Spleen (tissue), 11 donors: ENCODE data around the gene APC. TPM values are rescaled to one million over a fixed set of nuclear protein-coding genes. Genes with fewer than 3 reads are reported as not detected.

Experiments
- DNase-seq: peaks from one replicate; pipeline ENCODE4 v3.0.0-alpha.2; 2020
- H3K27ac ChIP-seq, 8 donors: fragments of 200-600 bp; sonication (generic) in 7 of 8; 1 replicate in 4 of 8; 2 replicates in 4 of 8; pipeline versions ENCODE4 v1.5.0 to v1.8.0; 2016 to 2021; ENCODE audit warnings: inconsistent platforms in 4 of 8, mild to moderate bottlenecking in 4 of 8, moderate library complexity in 1 of 8
- H3K27me3 ChIP-seq, 7 donors: fragments of 200-600 bp; sonication (generic) in 6 of 7; replicated peaks in 1 of 7; 1 replicate in 4 of 7; 2 replicates in 3 of 7; pipeline versions ENCODE4 v1.5.0 to v1.8.0; 2016 to 2021; ENCODE audit warnings: inconsistent platforms in 3 of 7, mild to moderate bottlenecking in 1 of 7
- H3K36me3 ChIP-seq, 6 donors: fragments of 200-600 bp; sonication (generic) in 5 of 6; 1 replicate in 4 of 6; 2 replicates in 2 of 6; pipeline versions ENCODE4 v1.5.0 to v1.8.0; 2016 to 2021; ENCODE audit warnings: inconsistent platforms in 2 of 6
- H3K4me1 ChIP-seq, 6 donors: fragments of 200-600 bp; sonication (generic) in 5 of 6; 1 replicate in 3 of 6; 2 replicates in 3 of 6; pipeline versions ENCODE4 v1.5.0 to v1.8.0; 2016 to 2021; ENCODE audit warnings: inconsistent platforms in 3 of 6
- H3K4me3 ChIP-seq, 8 donors: fragments of 200-600 bp; sonication (generic) in 7 of 8; 1 replicate in 4 of 8; 2 replicates in 4 of 8; pipeline versions ENCODE4 v1.5.0 to v1.8.0; 2016 to 2021; ENCODE audit warnings: inconsistent platforms in 4 of 8, mild to moderate bottlenecking in 4 of 8, moderate library complexity in 2 of 8
- H3K9me3 ChIP-seq, 8 donors: fragments of 200-600 bp; sonication (generic) in 7 of 8; 1 replicate in 4 of 8; 2 replicates in 4 of 8; pipeline versions ENCODE4 v1.5.0 to v1.8.0; 2016 to 2021; ENCODE audit warnings: inconsistent platforms in 4 of 8
- POLR2A ChIP-seq, 3 donors: fragments of 450-650 bp; IDR thresholded peaks; one replicate each; pipeline ENCODE4 v1.5.1; 2017; ENCODE audit warnings: antibody characterized with exemption in 3 of 3, mild to moderate bottlenecking in 1 of 3
- POLR2AphosphoS5 ChIP-seq, 3 donors: sonication (generic); formaldehyde crosslinking; IDR thresholded peaks; one replicate each; pipeline ENCODE4 v1.5.1; 2017; ENCODE audit warnings: antibody characterized with exemption in 3 of 3
- WGBS, 5 donors: extraction: QIAGEN DNeasy Blood & Tissue Kit in 3 of 5; methylation state at CpG; one replicate each; pipeline versions ENCODE4 v1.1.5 to v1.1.7; 2013 to 2018; 5-methylcytosine and 5-hydroxymethylcytosine counted together
- intact Hi-C: fragments of 100-400 bp; cut with DNase I; formaldehyde crosslinking; loops from one replicate; pipeline ENCODE4 v1.15.0; 2023; ENCODE audit warnings: low total_unique reads
- polyA plus RNA-seq, 3 donors: library from polyadenylated mRNA; stranded (reverse); fragments of 200-250 nt; gene quantifications; one replicate each; pipeline ENCODE4 v1.2.1, GENCODE V29; 2013
- total RNA-seq, 7 donors: library from RNA; depleted of rRNA in 3 of 7; stranded (reverse); fragments of >200 nt in 3 of 7; fragmentation: NEBNext Ultra II Directional in 4 of 7; extraction: Animal tissue kit (Norgen Biotek cat#: 25700) in 4 of 7; gene quantifications; one replicate each; pipeline versions ENCODE4 v1.1.0 to v1.2.1, GENCODE V29; 2016 to 2021
- TF ChIP-seq, protein P1 (sequence below), 11 experiments: fragments of 200-600 bp in 7 of 11; fragments of 450-650 bp in 4 of 11; sonication (generic) in 4 of 11; IDR thresholded peaks in 8 of 11; conservative IDR thresholded peaks in 3 of 11; 1 replicate in 7 of 11; 2 replicates in 4 of 11; pipeline versions ENCODE4 v1.4.0 to v1.8.0; 2016 to 2021; ENCODE audit warnings: antibody characterized with exemption in 11 of 11, inconsistent platforms in 4 of 11, mild to moderate bottlenecking in 1 of 11
- donor health status: healthy with polysubstance abuse.
- donor health status: DM: no; HTN: no; CAD: no; lungs with moderate emphysema.
- donor health status: DM: no; HTN: no; CAD: no.
- donor health status: Bipolar disorder and iron deficiency.
- donor health status: healthy.
- donor health status: DM: no; HTN: no; CAD: no.
- donor health status: DM: yes; HTN: yes; CAD: no.

Gene APC
- total and polyA plus RNA-seq, 10 donors, result 2.1 to 83.0 (median 52.5) TPM

DNA sequence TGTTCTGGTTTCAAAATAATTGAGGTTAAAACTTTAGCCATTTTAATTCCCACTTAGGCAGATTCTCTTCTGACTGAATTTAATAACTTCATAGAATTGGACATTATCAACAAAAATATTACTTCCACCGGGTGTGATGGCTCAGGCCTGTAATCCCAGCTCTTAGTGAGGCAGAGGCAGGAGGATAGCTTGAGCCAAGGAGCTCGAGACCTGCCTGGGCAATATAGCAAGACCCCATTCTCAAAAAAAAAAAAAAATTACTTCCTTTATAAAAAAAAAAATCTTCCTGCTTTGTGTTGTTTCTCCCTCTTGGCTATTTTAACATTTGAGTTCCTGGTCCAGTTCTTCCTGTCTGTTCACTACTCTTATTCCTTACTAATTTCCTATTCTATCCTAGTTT, 18.0 kb downstream of the APC start:
- no peak for TF ChIP-seq POLR2A (IDR thresholded peaks at IDR 0.05)
- no peak for TF ChIP-seq POLR2AphosphoS5 (IDR thresholded peaks at IDR 0.05)
- TF ChIP-seq, protein P1, sequence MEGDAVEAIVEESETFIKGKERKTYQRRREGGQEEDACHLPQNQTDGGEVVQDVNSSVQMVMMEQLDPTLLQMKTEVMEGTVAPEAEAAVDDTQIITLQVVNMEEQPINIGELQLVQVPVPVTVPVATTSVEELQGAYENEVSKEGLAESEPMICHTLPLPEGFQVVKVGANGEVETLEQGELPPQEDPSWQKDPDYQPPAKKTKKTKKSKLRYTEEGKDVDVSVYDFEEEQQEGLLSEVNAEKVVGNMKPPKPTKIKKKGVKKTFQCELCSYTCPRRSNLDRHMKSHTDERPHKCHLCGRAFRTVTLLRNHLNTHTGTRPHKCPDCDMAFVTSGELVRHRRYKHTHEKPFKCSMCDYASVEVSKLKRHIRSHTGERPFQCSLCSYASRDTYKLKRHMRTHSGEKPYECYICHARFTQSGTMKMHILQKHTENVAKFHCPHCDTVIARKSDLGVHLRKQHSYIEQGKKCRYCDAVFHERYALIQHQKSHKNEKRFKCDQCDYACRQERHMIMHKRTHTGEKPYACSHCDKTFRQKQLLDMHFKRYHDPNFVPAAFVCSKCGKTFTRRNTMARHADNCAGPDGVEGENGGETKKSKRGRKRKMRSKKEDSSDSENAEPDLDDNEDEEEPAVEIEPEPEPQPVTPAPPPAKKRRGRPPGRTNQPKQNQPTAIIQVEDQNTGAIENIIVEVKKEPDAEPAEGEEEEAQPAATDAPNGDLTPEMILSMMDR (IDR thresholded peaks at IDR 0.05 in 8 of 11, conservative IDR thresholded peaks at IDR 0.05 in 3 of 11), result no peak
- no peak overlapping the region for H3K27ac ChIP-seq
- peaks cover 0 to 19% (median 6%) of the 10 kb centered on the region in 6 donors for H3K4me1 ChIP-seq
- H3K27me3 ChIP-seq, result no peaks in the 10 kb centered on the region
- 88 to 94% (median 92%) methylated on average over 2 of the region's 2 CpGs for WGBS, 5 donors
- intact Hi-C loops, result loop anchor here (2.0 kb wide), 1 partner anchor 205 kb away; no protein-coding TSS in a partner anchor
- peaks cover 0 to 32% (median 5%) of the 10 kb centered on the region in 6 donors for H3K36me3 ChIP-seq
- no peak for DNase-seq
- H3K4me3 ChIP-seq, result no peak overlapping the region
- no peaks in the 10 kb centered on the region for H3K9me3 ChIP-seq

DNA sequence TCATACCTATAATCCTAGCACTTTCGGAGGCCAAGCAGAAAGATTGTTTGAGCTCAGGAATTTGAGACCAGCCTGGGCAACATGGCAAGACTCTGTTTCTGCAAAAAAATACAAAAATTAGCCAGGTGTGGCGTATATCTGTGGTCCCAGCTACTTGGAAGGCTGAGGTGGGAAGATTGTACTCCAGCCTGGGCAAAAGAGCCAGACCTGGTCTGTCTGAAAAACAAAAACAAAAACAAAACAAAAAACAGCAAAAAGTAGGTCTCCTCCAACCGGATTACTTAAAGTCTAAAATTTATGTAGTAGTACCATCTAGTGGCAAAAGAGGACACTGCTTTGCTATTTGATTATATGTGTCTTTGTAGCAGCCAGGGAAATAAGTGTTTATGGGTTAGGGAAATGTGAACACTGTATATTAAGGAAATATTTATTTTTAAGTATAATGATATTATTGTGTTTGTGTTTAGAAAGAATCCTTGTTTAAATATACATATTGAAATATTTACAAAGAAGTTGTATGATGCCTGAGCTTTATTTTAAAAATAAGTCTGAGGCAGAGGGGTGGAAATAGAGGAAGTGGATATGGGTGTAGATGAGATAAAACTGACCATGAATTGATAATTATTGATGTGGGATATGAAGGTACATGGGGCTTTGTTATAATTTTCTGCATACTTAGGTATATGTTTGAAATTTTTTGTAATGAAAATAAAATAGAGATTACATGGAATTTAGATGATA, 20.0 kb downstream of the APC start:
- no peak for DNase-seq
- Histone ChIP-seq H3K27ac (peak overlapping the region in 4 of 8 donors; percentile 26 to 42 (median 31)), H3K4me3 (no peak overlapping the region), H3K4me1 (peaks cover 0 to 19% (median 6%) of the 10 kb centered on the region in 6 donors), H3K36me3 (peaks cover 0 to 47% (median 5%) of the 10 kb centered on the region in 6 donors), H3K27me3 (no peaks in the 10 kb centered on the region), H3K9me3 (no peaks in the 10 kb centered on the region)
- TF ChIP-seq POLR2AphosphoS5 (IDR thresholded peaks at IDR 0.05) (no peak), POLR2A (IDR thresholded peaks at IDR 0.05) (no peak)
- TF ChIP-seq, protein P1 (IDR thresholded peaks at IDR 0.05 in 8 of 11, conservative IDR thresholded peaks at IDR 0.05 in 3 of 11), result peak; percentile 60 to 86 (median 78)
- intact Hi-C loops, result loop anchor here (2.0 kb wide), 1 partner anchor 207 kb away; no protein-coding TSS in a partner anchor
- WGBS, 5 donors, result 50 to 68% (median 59%) methylated on average over 3 of the region's 3 CpGs

DNA sequence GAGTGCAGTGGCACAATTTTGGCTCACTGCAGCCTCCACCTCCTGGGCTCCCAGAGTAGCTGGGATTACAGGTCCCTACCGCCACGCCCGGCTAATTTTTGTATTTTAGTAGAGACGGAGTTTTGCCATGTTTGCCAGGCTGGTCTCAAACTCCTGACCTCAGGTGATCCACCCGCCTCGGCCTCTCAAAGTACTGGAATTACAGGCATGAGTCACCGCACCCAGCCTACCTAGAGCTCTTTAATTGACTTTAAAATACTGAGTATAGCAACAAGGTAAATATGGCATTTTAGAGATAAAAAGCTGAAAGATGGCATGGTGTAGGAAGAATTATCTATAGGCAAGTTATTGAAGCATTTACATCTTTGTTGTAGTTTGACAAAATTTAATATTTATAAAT, 21.0 kb downstream of the APC start:
- no peaks in the 10 kb centered on the region for H3K27me3 ChIP-seq
- H3K36me3 ChIP-seq, result peaks cover 0 to 51% (median 5%) of the 10 kb centered on the region in 6 donors
- no peaks in the 10 kb centered on the region for H3K9me3 ChIP-seq
- DNase-seq, result no peak
- TF ChIP-seq, protein P1 (IDR thresholded peaks at IDR 0.05 in 8 of 11, conservative IDR thresholded peaks at IDR 0.05 in 3 of 11), result no peak
- TF ChIP-seq POLR2AphosphoS5 (IDR thresholded peaks at IDR 0.05) (no peak), POLR2A (IDR thresholded peaks at IDR 0.05) (no peak)
- 94 to 98% (median 96%) methylated on average over 7 of the region's 7 CpGs for WGBS, 5 donors
- no peak overlapping the region for H3K4me3 ChIP-seq
- peaks cover 0 to 15% (median 6%) of the 10 kb centered on the region in 6 donors for H3K4me1 ChIP-seq
- H3K27ac ChIP-seq, result no peak overlapping the region
- intact Hi-C loops, result no loop called here

GRCh38 chr5:112762113-112762810, 24.6 kb downstream of the APC start:
- Histone ChIP-seq H3K27ac (no peak overlapping the region), H3K4me3 (no peak overlapping the region), H3K27me3 (no peaks in the 10 kb centered on the region), H3K36me3 (peaks cover 0 to 68% (median 13%) of the 10 kb centered on the region in 6 donors), H3K9me3 (no peaks in the 10 kb centered on the region), H3K4me1 (peaks cover 0 to 11% (median 3%) of the 10 kb centered on the region in 6 donors)
- 66 to 81% (median 75%) methylated on average over 1 of the region's 1 CpG for WGBS, 5 donors
- no peak for TF ChIP-seq POLR2AphosphoS5 (IDR thresholded peaks at IDR 0.05)
- TF ChIP-seq, protein P1 (IDR thresholded peaks at IDR 0.05 in 8 of 11, conservative IDR thresholded peaks at IDR 0.05 in 3 of 11), result no peak
- TF ChIP-seq POLR2A (IDR thresholded peaks at IDR 0.05), result no peak
- no peak for DNase-seq
- intact Hi-C loops, result loop anchor here (10.0 kb wide), 1 partner anchor 587 kb away; no protein-coding TSS in a partner anchor
